Activated CD8-positive, alpha-beta memory T cell treated with anti-CD3 and anti-CD28 coated beads, Interleukin-2, amount 10 ng/mL, durations not matched to agents 7 days and 5 days (primary cell): Measurements from ENCODE around the gene PDCD11. TPM values are rescaled to one million over a fixed set of nuclear protein-coding genes. Genes with fewer than 3 reads are reported as not detected.

Source experiments
- ATAC-seq: fragments of 150-1000 bp; cut with Tn5 transposase; one replicate; pipeline ENCODE4 v1.10.0; 2021; ENCODE audit warnings: moderate library complexity
- CTCF ChIA-PET: fragments of 350-600 bp; sonication (Branson Sonifier 250); formaldehyde crosslinking; loops from one replicate; lab custom pipeline; 2021; ENCODE audit warnings: antibody characterized with exemption; lab: Charles Lee
- DNase-seq: peaks from one replicate; pipeline ENCODE4 v3.0.0-alpha.2; 2020
- H3K27ac Mint-ChIP-seq: one replicate; pipeline ENCODE4 v1.8.0; 2021; ENCODE audit warnings: mild to moderate bottlenecking, mixed read lengths
- H3K27me3 Mint-ChIP-seq: one replicate; pipeline ENCODE4 v1.8.0; 2021; ENCODE audit warnings: mixed read lengths
- H3K36me3 Mint-ChIP-seq: one replicate; pipeline ENCODE4 v1.8.0; 2021; ENCODE audit warnings: mild to moderate bottlenecking, mixed read lengths
- H3K4me1 Mint-ChIP-seq: one replicate; pipeline ENCODE4 v1.8.0; 2021; ENCODE audit warnings: mixed read lengths
- H3K4me3 Mint-ChIP-seq: one replicate; pipeline ENCODE4 v1.8.0; 2021; ENCODE audit warnings: mild to moderate bottlenecking, moderate library complexity, mixed read lengths
- H3K9me3 Mint-ChIP-seq: one replicate; pipeline ENCODE4 v1.8.0; 2022; ENCODE audit warnings: low read depth, mixed read lengths
- total RNA-seq, 2 experiments: library from RNA; stranded (reverse); gene quantifications; one replicate each; pipeline ENCODE4 v1.2.3, GENCODE V29; 2021

The PDCD11 gene
- total RNA-seq, 2 experiments from 2014 or later: 59.4 to 67.7 TPM

- ATAC-seq: peak; percentile 40
- H3K27me3 Mint-ChIP-seq: no peaks in the 10 kb centered on the region
- H3K36me3 Mint-ChIP-seq: peaks cover 64% of the 10 kb centered on the region
- H3K9me3 Mint-ChIP-seq: no peaks in the 10 kb centered on the region
- CTCF ChIA-PET: interaction anchor here (0.7 to 1.0 kb wide), 3 partner anchors 12 to 64 kb away, joined by 3 to 4 read pairs (median 3); partner anchors contain the start of gene NEURL1
- no peak for DNase-seq
- H3K27ac Mint-ChIP-seq: peak overlapping the region; percentile 74
- H3K4me1 Mint-ChIP-seq: peaks cover 43% of the 10 kb centered on the region
- no peak overlapping the region for H3K4me3 Mint-ChIP-seq
These were observed 32.7 kb downstream of the PDCD11 start for GRCh38 chr10:103428989-103429643.

- peak overlapping the region; percentile 74 for H3K27ac Mint-ChIP-seq
- ATAC-seq (peak; percentile 48), DNase-seq (no peak)
- peak overlapping the region; percentile 1 for H3K4me3 Mint-ChIP-seq
- no peaks in the 10 kb centered on the region for H3K9me3 Mint-ChIP-seq
- no peaks in the 10 kb centered on the region for H3K27me3 Mint-ChIP-seq
- H3K36me3 Mint-ChIP-seq: peaks cover 61% of the 10 kb centered on the region
- peaks cover 43% of the 10 kb centered on the region for H3K4me1 Mint-ChIP-seq
- CTCF ChIA-PET: interaction anchor here (1.0 to 2.3 kb wide), 4 partner anchors 12 to 64 kb away, joined by 3 to 6 read pairs (median 4); partner anchors contain the start of gene NEURL1
These were observed 33.2 kb downstream of the PDCD11 start for GRCh38 chr10:103429647-103430046.

GRCh38 chr10:103431902-103432301, 35.5 kb downstream of the PDCD11 start:
- Mint-ChIP-seq H3K4me1 (peaks cover 50% of the 10 kb centered on the region), H3K27ac (peak overlapping the region; percentile 59), H3K9me3 (no peaks in the 10 kb centered on the region), H3K27me3 (no peaks in the 10 kb centered on the region), H3K36me3 (peaks cover 63% of the 10 kb centered on the region), H3K4me3 (no peak overlapping the region)
- CTCF ChIA-PET: interaction anchor here (0.7 to 2.3 kb wide), 6 partner anchors 14 to 59 kb away, joined by 3 to 8 read pairs (median 4); no protein-coding TSS in a partner anchor
- DNase-seq (no peak), ATAC-seq (no peak)

- peaks cover 39% of the 10 kb centered on the region for H3K4me1 Mint-ChIP-seq
- CTCF ChIA-PET: interaction anchor here (1.6 to 1.7 kb wide), 2 partner anchors 52 to 57 kb away, joined by 3 to 6 read pairs; no protein-coding TSS in a partner anchor
- DNase-seq: no peak
These were observed 37.4 kb downstream of the PDCD11 start for GRCh38 chr10:103433858-103434257.

GRCh38 chr10:103439776-103440175, 43.4 kb downstream of the PDCD11 start:
- no peaks in the 10 kb centered on the region for H3K27me3 Mint-ChIP-seq
- H3K4me1 Mint-ChIP-seq: peaks cover 7% of the 10 kb centered on the region
- peaks cover 39% of the 10 kb centered on the region for H3K36me3 Mint-ChIP-seq
- CTCF ChIA-PET: interaction anchor here (0.6 to 1.3 kb wide), 2 partner anchors 41 to 65 kb away, joined by 3 to 4 read pairs; no protein-coding TSS in a partner anchor
- no peak overlapping the region for H3K27ac Mint-ChIP-seq
- no peak for ATAC-seq
- DNase-seq: no peak
- no peaks in the 10 kb centered on the region for H3K9me3 Mint-ChIP-seq
- no peak overlapping the region for H3K4me3 Mint-ChIP-seq

More at GRCh38 chr10:103433858-103434257, 37.4 kb downstream of the PDCD11 start:
- ATAC-seq: no peak
- peaks cover 56% of the 10 kb centered on the region for H3K36me3 Mint-ChIP-seq
- no peak overlapping the region for H3K4me3 Mint-ChIP-seq
- H3K27ac Mint-ChIP-seq: no peak overlapping the region
- H3K27me3 Mint-ChIP-seq: no peaks in the 10 kb centered on the region
- H3K9me3 Mint-ChIP-seq: no peaks in the 10 kb centered on the region

GRCh38 chr10:103440416-103440815, 44.0 kb downstream of the PDCD11 start:
- no peak overlapping the region for H3K27ac Mint-ChIP-seq
- DNase-seq (no peak), ATAC-seq (no peak)
- no peaks in the 10 kb centered on the region for H3K9me3 Mint-ChIP-seq
- no peaks in the 10 kb centered on the region for H3K27me3 Mint-ChIP-seq
- peaks cover 12% of the 10 kb centered on the region for H3K4me1 Mint-ChIP-seq
- peaks cover 40% of the 10 kb centered on the region for H3K36me3 Mint-ChIP-seq
- H3K4me3 Mint-ChIP-seq: no peak overlapping the region
- CTCF ChIA-PET: interaction anchor here (1.3 to 1.4 kb wide), 2 partner anchors 36 to 41 kb away, joined by 3 to 5 read pairs; no protein-coding TSS in a partner anchor

DNA sequence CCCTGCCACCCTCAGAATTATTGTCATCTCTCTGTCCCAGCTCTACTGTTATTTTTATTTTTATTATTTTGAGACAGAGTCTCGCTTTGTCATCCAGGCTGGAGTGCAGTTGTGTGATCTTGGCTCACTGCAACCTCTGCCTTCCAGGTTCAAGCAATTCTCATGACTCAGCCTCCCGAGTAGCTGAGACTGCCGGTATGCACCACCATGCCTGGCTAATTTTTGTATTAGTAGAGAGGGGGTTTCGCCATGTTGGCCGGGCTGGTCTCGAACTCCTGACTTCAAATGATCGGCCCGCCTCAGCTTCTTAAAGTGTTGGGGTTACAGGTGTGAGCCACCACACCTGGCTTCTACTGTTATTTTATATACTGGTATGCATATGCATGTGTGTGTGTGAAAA, 44.8 kb downstream of the PDCD11 start:
- ATAC-seq (no peak), DNase-seq (no peak)
- Mint-ChIP-seq H3K4me1 (peaks cover 15% of the 10 kb centered on the region), H3K4me3 (no peak overlapping the region), H3K27me3 (no peaks in the 10 kb centered on the region), H3K9me3 (no peaks in the 10 kb centered on the region), H3K27ac (no peak overlapping the region), H3K36me3 (peaks cover 42% of the 10 kb centered on the region)
- CTCF ChIA-PET: interaction anchor here (1.0 to 1.4 kb wide), 2 partner anchors 11 to 36 kb away, joined by 3 to 5 read pairs; no protein-coding TSS in a partner anchor

DNA sequence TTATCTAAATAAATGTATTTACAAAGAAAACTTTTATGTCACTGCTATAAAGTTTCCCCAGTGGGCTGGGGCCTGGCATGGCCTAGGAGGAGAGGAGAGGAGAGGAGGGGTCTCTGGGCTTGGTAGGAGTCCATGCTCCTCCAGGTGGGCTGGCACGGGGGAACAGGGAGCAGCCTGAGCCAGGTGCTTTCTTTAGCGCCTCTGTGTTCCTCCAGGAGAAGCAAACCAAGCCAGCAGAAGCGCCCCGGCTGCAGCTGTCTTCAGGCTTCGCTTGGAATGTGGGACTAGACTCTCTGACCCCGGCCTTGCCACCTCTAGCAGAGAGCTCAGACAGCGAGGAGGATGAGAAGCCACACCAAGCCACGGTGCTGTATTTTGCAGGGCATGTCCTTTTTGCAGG, 45.2 kb downstream of the PDCD11 start:
- no peak overlapping the region for H3K27ac Mint-ChIP-seq

DNA sequence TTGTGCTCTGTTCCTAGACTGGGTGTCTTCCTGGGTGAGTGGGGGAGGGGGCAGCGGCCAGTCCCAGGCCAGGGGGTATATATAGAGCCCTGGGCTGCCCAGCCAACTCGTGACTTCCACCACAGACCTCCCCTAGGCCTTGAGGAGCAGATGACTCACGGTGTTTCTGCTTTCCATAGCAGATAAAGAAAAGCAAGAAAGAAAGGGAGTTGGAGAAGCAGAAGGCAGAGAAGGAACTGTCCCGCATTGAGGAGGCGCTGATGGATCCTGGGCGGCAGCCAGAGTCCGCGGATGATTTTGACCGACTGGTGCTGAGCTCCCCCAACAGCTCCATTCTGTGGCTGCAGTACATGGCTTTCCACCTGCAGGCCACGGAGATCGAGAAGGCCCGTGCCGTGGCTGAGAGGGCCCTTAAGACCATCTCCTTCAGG, 45.6 kb downstream of the PDCD11 start:
- Mint-ChIP-seq H3K9me3 (no peaks in the 10 kb centered on the region), H3K36me3 (peaks cover 40% of the 10 kb centered on the region), H3K27me3 (no peaks in the 10 kb centered on the region), H3K4me3 (no peak overlapping the region), H3K27ac (no peak overlapping the region), H3K4me1 (peaks cover 16% of the 10 kb centered on the region)
- no peak for ATAC-seq
- DNase-seq: no peak
- CTCF ChIA-PET: no interaction called here

More for the DNA sequence above, 45.2 kb downstream of the PDCD11 start:
- ATAC-seq (no peak), DNase-seq (no peak)
- peaks cover 42% of the 10 kb centered on the region for H3K36me3 Mint-ChIP-seq
- CTCF ChIA-PET: interaction anchor here (1.0 to 1.4 kb wide), 2 partner anchors 11 to 35 kb away, joined by 3 to 5 read pairs; no protein-coding TSS in a partner anchor
- H3K9me3 Mint-ChIP-seq: no peaks in the 10 kb centered on the region
- H3K4me3 Mint-ChIP-seq: no peak overlapping the region
- H3K27me3 Mint-ChIP-seq: no peaks in the 10 kb centered on the region
- H3K4me1 Mint-ChIP-seq: peaks cover 14% of the 10 kb centered on the region

GRCh38 chr10:103443475-103444185, 47.2 kb downstream of the PDCD11 start:
- CTCF ChIA-PET: interaction anchor here (1.5 kb wide), 1 partner anchor 42 kb away, joined by 3 read pairs; no protein-coding TSS in a partner anchor
- no peak overlapping the region for H3K4me3 Mint-ChIP-seq
- peaks cover 40% of the 10 kb centered on the region for H3K36me3 Mint-ChIP-seq
- no peaks in the 10 kb centered on the region for H3K27me3 Mint-ChIP-seq
- H3K4me1 Mint-ChIP-seq: peaks cover 25% of the 10 kb centered on the region
- H3K27ac Mint-ChIP-seq: no peak overlapping the region
- no peaks in the 10 kb centered on the region for H3K9me3 Mint-ChIP-seq
- no peak for DNase-seq
- ATAC-seq: no peak

DNA sequence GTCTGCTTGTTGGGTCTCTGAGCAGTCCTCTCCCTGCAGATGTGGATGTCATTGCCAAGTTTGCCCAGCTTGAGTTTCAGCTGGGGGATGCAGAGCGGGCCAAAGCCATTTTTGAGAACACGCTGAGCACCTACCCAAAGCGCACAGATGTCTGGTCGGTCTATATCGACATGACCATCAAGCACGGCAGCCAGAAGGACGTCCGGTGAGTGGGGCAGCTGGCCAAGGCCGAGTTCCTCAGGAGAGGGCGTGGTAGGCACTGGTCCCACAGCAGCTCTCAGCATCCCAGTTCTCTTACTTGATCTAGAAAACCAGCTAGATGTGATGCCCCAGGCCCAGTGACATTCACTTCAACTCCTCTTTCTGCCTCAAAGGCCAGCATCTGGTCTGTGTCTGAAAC, 48.1 kb downstream of the PDCD11 start:
- Mint-ChIP-seq H3K36me3 (peaks cover 48% of the 10 kb centered on the region), H3K27me3 (no peaks in the 10 kb centered on the region), H3K27ac (peak overlapping the region; percentile 70), H3K4me1 (peaks cover 34% of the 10 kb centered on the region), H3K4me3 (no peak overlapping the region), H3K9me3 (no peaks in the 10 kb centered on the region)
- DNase-seq (no peak), ATAC-seq (no peak)
- CTCF ChIA-PET: no interaction called here

DNA sequence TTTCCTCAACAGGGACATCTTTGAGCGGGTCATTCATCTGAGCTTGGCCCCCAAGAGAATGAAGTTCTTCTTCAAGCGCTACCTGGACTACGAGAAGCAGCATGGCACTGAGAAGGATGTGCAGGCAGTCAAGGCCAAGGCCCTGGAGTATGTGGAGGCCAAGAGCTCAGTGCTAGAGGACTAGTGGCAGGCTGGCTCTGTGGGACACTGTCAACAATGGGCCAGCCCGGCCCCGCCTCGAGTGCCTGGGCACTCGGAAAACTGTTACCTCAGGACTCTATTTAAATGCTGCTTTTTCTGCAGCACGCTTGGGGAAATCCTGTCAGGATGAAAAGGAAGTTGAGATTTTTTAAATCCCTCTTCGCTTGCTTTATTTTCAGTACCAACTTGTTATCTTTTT, 48.9 kb downstream of the PDCD11 start:
- Mint-ChIP-seq H3K9me3 (no peaks in the 10 kb centered on the region), H3K27ac (no peak overlapping the region), H3K36me3 (peaks cover 53% of the 10 kb centered on the region), H3K27me3 (no peaks in the 10 kb centered on the region), H3K4me1 (peaks cover 42% of the 10 kb centered on the region), H3K4me3 (no peak overlapping the region)
- DNase-seq (no peak), ATAC-seq (no peak)
- CTCF ChIA-PET: interaction anchor here (1.3 kb wide), 1 partner anchor 9 kb away, joined by 5 read pairs; no protein-coding TSS in a partner anchor
